B cell (primary cell): ENCODE results near the gene GALNT7.

Source experiments
- CTCF ChIP-seq: fragments of 200-600 bp; IDR thresholded peaks from one replicate; pipeline ENCODE4 v1.8.0; 2022; ENCODE audit warnings: antibody characterized with exemption, mild to moderate bottlenecking
- EZH2 ChIP-seq: IDR thresholded peaks from 2 replicates; pipeline ENCODE4 v1.6.1; 2012; ENCODE audit warnings: borderline replicate concordance, low read depth, mild to moderate bottlenecking, moderate library complexity, low read length; ENCODE audit not compliant: insufficient read depth, poor library complexity, severe bottlenecking

GRCh38 chr4:173274744-173275143 lies 106.1 kb downstream of the GALNT7 start:
- TF ChIP-seq CTCF (no peak), EZH2 (no peak)
